H1 (cell line): ENCODE results near the gene IRF7. TPM values are rescaled to one million over a fixed set of nuclear protein-coding genes. Genes with fewer than 3 reads are reported as not detected.

Experiments
- BACH1 ChIP-seq: IDR thresholded peaks from 2 replicates; pipeline ENCODE4 v1.6.1; 2012; ENCODE audit warnings: low read length, improper control_type of control experiment
- CHD7 ChIP-seq: fragments of 300-600 bp; sonication (generic); IDR thresholded peaks from 2 replicates; pipeline ENCODE4 v1.7.1; 2012; ENCODE audit warnings: low read length, moderate library complexity, mild to moderate bottlenecking, inconsistent platforms; ENCODE audit not compliant: insufficient replicate concordance
- MAFK ChIP-seq: IDR thresholded peaks from 2 replicates; pipeline ENCODE4 v1.6.1; 2012; ENCODE audit warnings: low read depth, mild to moderate bottlenecking, improper control_type of control experiment, low read length
- SAP30 ChIP-seq: fragments of 300-600 bp; sonication (generic); IDR thresholded peaks from 2 replicates; pipeline ENCODE4 v1.7.1; 2012; ENCODE audit warnings: low read length, moderate library complexity, mild to moderate bottlenecking, inconsistent platforms; ENCODE audit not compliant: insufficient read depth, insufficient replicate concordance
- polyA plus RNA-seq, 7 experiments: library from polyadenylated mRNA; depleted of rRNA in 3 of 7; stranded (reverse) in 5 of 7; unstranded in 2 of 7; fragments of >200 nt in 5 of 7; fragments of 200-250 nt in 2 of 7; gene quantifications; 1 replicate in 5 of 7; 2 replicates in 1 of 7; 4 replicates in 1 of 7; pipeline versions ENCODE4 v1.2.1 to v1.2.3, GENCODE V29; 2011 to 2013; ENCODE audit warnings: missing spikeins in 2 of 7, mixed read lengths in 2 of 7
- total RNA-seq: library from RNA; stranded (reverse); fragmentation: NEBNext Ultra II Directional; extraction: Animal tissue kit (Norgen Biotek cat#: 25700); gene quantifications from 2 replicates; pipeline ENCODE4 v1.2.1, GENCODE V29; 2021

The IRF7 gene
- total and polyA plus RNA-seq, 2 of the 8 experiments (the other 6 are each of a cell fraction or from before 2014, with no cell fraction given) = 9.1 to 9.6 TPM

DNA sequence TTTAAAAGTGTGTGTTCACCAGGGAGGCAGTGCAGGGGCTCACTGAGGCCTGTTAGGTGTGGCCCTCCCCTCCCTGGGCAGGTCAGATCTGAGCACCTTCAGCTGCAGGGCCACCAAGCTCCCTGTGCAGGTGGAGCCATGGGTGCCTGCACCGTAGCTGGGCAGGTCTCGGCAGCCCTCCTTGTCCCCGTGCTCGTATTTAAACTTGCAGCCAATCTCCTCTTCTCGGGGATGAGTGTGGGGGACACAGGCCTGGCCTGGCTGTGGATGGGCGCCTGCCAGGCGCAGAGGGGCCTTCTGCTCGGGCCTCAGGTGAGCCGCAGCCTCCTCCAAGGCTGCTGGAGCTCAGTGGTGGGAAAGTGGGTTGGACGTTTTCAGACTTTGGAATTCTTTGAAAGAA lies 20.4 kb downstream of the IRF7 start (continued):
- TF ChIP-seq CHD7 (no peak), SAP30 (no peak), MAFK (no peak), BACH1 (no peak)
- TF ChIP-seq, all 59 proteins: peak for 0
